HCT116 (cell line): Measurements from ENCODE around the gene PIEZO2. TPM values are rescaled to one million over a fixed set of nuclear protein-coding genes. Genes with fewer than 3 reads are reported as not detected.

Experiments
- ATAC-seq: fragments of 200-7000 bp; cut with Tn5 transposase; 2 replicates; pipeline ENCODE4 v1.9.1; 2020; ENCODE audit warnings: mild to moderate bottlenecking, moderate library complexity
- BruUV-seq: library from RNA; stranded (reverse); fragments of 400-500 nt; replicated peaks from 2 replicates; lab custom pipeline; 2021; lab: Mats Ljungman, UMichigan
- CTCF ChIA-PET: fragments of 300-600 bp; sonication (Branson Sonifier 250); formaldehyde crosslinking; loops from one replicate; lab custom pipeline; 2021; ENCODE audit warnings: antibody characterized with exemption; lab: Charles Lee
- POLR2A ChIA-PET: fragments of 300-600, 350-600 bp; sonication (Branson Sonifier 250); formaldehyde crosslinking; loops from one replicate; lab custom pipeline; 2021; ENCODE audit warnings: antibody characterized with exemption; lab: Charles Lee
- RAD21 ChIA-PET, 2 experiments: fragments of 300-600 bp; sonication (Branson Sonifier 250); formaldehyde crosslinking; loops; one replicate each; lab custom pipeline; 2023; ENCODE audit warnings: low total read pairs in 2 of 2; ENCODE audit not compliant: uncharacterized antibody in 2 of 2, unreplicated experiment in 2 of 2, low non-redundant PET in 1 of 2; lab: Charles Lee
- DNase-seq: peaks from one replicate; pipeline ENCODE4 v3.0.0-alpha.2; 2010; ENCODE audit warnings: low read depth, low spot score
- H2AFZ ChIP-seq: fragments of 200-600 bp; shearing (Covaris generic), sonication (generic); 2 replicates; pipeline ENCODE4 v1.6.1; 2017; ENCODE audit warnings: low read depth, mixed run types, mixed read lengths, antibody characterized with exemption, low read length; ENCODE audit not compliant: poor library complexity, severe bottlenecking
- H3K27ac ChIP-seq: 2 replicates; pipeline ENCODE4 v1.5.1; 2012; ENCODE audit warnings: low read depth, low read length
- H3K27me3 ChIP-seq: fragments of 200-600 bp; sonication (generic); 2 replicates; pipeline ENCODE4 v1.6.1; 2016; ENCODE audit warnings: mixed run types, low read length, mixed read lengths; ENCODE audit not compliant: insufficient read depth
- H3K36me3 ChIP-seq, 2 experiments: fragments of 200-500 bp in 1 of 2; fragments of 200-600 bp in 1 of 2; sonication (Bioruptor generic) in 1 of 2; sonication (generic) in 1 of 2; 2 replicates each; pipeline versions ENCODE4 v1.5.1 to v1.6.1; 2014 to 2016; ENCODE audit warnings: low read length in 2 of 2, inconsistent platforms in 1 of 2, mixed read lengths in 1 of 2, mixed run types in 1 of 2; ENCODE audit not compliant: insufficient read depth in 2 of 2, control insufficient read depth in 1 of 2
- H3K4me1 ChIP-seq, 2 experiments: fragments of 200-600 bp in 1 of 2; sonication (generic) in 1 of 2; 2 replicates each; pipeline versions ENCODE4 v1.5.1 to v1.6.1; 2012 to 2017; ENCODE audit warnings: low read length in 2 of 2, inconsistent platforms in 1 of 2, mild to moderate bottlenecking in 1 of 2, mixed read lengths in 1 of 2, mixed run types in 1 of 2, moderate library complexity in 1 of 2; ENCODE audit not compliant: insufficient read depth in 2 of 2, control insufficient read depth in 1 of 2
- H3K4me2 ChIP-seq: fragments of 200-600 bp; sonication (generic); 2 replicates; pipeline ENCODE4 v1.6.1; 2017; ENCODE audit warnings: mixed run types, low read length, mixed read lengths
- H3K4me3 ChIP-seq, 2 experiments: fragments of 200-600 bp in 1 of 2; sonication (generic) in 1 of 2; replicated peaks in 1 of 2; 2 replicates each; pipeline ENCODE4 v1.5.1; 2011 to 2016; ENCODE audit warnings: low read length in 2 of 2, control low read depth in 1 of 2, low read depth in 1 of 2, mild to moderate bottlenecking in 1 of 2, mixed read lengths in 1 of 2, mixed run types in 1 of 2
- H3K79me2 ChIP-seq: fragments of 200-600 bp; sonication (generic); 2 replicates; pipeline ENCODE4 v1.6.1; 2017; ENCODE audit warnings: mild to moderate bottlenecking, mixed run types, low read length, moderate library complexity, mixed read lengths; ENCODE audit not compliant: insufficient read depth
- H3K9ac ChIP-seq: fragments of 200-600 bp; sonication (generic); 2 replicates; pipeline ENCODE4 v1.6.1; 2016; ENCODE audit warnings: low read length, mixed read lengths
- H3K9me2 ChIP-seq: fragments of 200-600 bp; sonication (generic), shearing (Covaris generic); 2 replicates; pipeline ENCODE4 v1.6.1; 2017; ENCODE audit warnings: mixed run types, mild to moderate bottlenecking, moderate library complexity; ENCODE audit not compliant: insufficient read depth
- H3K9me3 ChIP-seq, 2 experiments: fragments of 200-500 bp in 1 of 2; fragments of 200-600 bp in 1 of 2; sonication (Bioruptor generic) in 1 of 2; sonication (generic) in 1 of 2; 2 replicates each; pipeline ENCODE4 v1.6.1; 2014 to 2017; ENCODE audit warnings: low read length in 2 of 2, mixed read lengths in 2 of 2, inconsistent platforms in 1 of 2, low read depth in 1 of 2, mild to moderate bottlenecking in 1 of 2, mixed run types in 1 of 2, moderate library complexity in 1 of 2; ENCODE audit not compliant: control insufficient read depth in 1 of 2, insufficient read depth in 1 of 2
- H4K20me1 ChIP-seq: fragments of 200-600 bp; sonication (generic), shearing (Covaris generic); 2 replicates; pipeline ENCODE4 v1.6.1; 2017; ENCODE audit warnings: mixed run types, mild to moderate bottlenecking, moderate library complexity; ENCODE audit not compliant: insufficient read depth
- ATF3 ChIP-seq: IDR thresholded peaks from 2 replicates; pipeline ENCODE4 v1.6.1; 2012
- EGR1 ChIP-seq: IDR thresholded peaks from 2 replicates; pipeline ENCODE4 v1.6.1; 2012; ENCODE audit warnings: low read depth
- FOSL1 ChIP-seq: IDR thresholded peaks from 2 replicates; pipeline ENCODE4 v1.6.1; 2012; ENCODE audit warnings: low read depth
- SP1 ChIP-seq: IDR thresholded peaks from 2 replicates; pipeline ENCODE4 v1.6.1; 2012; ENCODE audit warnings: low read depth
- ZNF274 ChIP-seq: fragments of 200-500 bp; sonication (Bioruptor generic); IDR thresholded peaks from 2 replicates; pipeline ENCODE4 v1.6.1; 2014; ENCODE audit warnings: mild to moderate bottlenecking, low read depth, low read length, inconsistent platforms
- intact Hi-C: fragments of 100-400 bp; cut with micrococcal nuclease; formaldehyde crosslinking; loops from 2 replicates; pipeline ENCODE4 v1.10.0; 2022
- total RNA-seq: library from RNA; stranded (reverse); gene quantifications from one replicate; pipeline ENCODE4 v1.2.1, GENCODE V29; 2021; ENCODE audit not compliant: unreplicated experiment
- TF ChIP-seq, protein P1 (sequence below): IDR thresholded peaks from 2 replicates; pipeline ENCODE4 v1.6.1; 2012; ENCODE audit warnings: low read depth

The PIEZO2 gene
- total RNA-seq, 1 experiment from 2014 or later: 0.34 TPM

DNA sequence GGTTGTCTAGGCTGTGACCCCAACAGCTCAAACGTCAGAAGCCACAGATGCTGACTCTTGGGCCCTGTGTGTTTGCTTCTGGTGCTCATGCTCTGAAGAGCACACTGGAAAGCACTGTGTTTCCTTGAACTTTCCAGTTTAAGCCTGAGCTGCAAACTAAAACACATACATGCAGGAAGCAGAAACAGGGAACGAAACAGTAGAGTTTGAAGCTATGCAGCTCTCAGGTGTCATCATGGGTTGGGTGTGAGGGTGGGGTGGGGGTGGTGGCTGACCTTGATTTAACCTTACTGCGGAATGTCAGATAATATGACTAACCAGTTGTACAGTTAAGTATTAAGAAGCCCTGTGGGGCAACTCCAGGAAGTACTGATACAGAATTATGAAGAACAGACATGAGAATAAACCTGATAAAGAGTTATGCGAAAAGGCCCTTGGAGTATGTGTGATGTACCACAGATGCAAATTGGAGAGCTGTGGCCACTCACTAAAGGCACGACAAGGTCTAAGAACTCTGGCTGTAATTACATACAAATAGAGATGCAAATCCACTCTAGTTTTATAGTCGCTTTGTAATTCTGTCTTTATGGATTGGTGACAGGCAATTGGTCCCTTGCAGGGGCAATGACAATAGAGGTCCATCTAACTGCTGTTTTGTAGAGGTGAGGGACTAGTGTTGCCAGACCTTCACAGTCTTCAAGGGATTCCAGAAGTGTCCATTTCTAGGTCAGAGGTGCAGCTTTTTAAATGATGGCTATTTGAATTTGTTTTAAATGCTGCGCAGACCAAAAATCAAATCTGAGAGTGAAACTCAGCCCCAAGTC, 350.4 kb downstream of the PIEZO2 start:
- Histone ChIP-seq H3K27ac (no peak overlapping the region), H3K9me3 (no peaks in the 10 kb centered on the region), H3K9me2 (no peaks in the 10 kb centered on the region), H4K20me1 (no peaks in the 10 kb centered on the region), H2AFZ (no peak overlapping the region), H3K27me3 (peaks cover 17% of the 10 kb centered on the region), H3K4me1 (peaks cover 2 to 9% of the 10 kb centered on the region in 2 experiments; a peak in 3 of 4 replicates), H3K4me3 (no peak overlapping the region), H3K36me3 (no peaks in the 10 kb centered on the region), H3K4me2 (no peak overlapping the region; the same call in 1 of the 2 replicates), H3K9ac (no peak overlapping the region), H3K79me2 (no peaks in the 10 kb centered on the region)
- intact Hi-C loops: no loop called here
- BruUV-seq: no TSS peak
- no peak for TF ChIP-seq FOSL1
- no peak for TF ChIP-seq EGR1
- TF ChIP-seq SP1: no peak
- TF ChIP-seq ZNF274: no peak
- TF ChIP-seq, protein P1, sequence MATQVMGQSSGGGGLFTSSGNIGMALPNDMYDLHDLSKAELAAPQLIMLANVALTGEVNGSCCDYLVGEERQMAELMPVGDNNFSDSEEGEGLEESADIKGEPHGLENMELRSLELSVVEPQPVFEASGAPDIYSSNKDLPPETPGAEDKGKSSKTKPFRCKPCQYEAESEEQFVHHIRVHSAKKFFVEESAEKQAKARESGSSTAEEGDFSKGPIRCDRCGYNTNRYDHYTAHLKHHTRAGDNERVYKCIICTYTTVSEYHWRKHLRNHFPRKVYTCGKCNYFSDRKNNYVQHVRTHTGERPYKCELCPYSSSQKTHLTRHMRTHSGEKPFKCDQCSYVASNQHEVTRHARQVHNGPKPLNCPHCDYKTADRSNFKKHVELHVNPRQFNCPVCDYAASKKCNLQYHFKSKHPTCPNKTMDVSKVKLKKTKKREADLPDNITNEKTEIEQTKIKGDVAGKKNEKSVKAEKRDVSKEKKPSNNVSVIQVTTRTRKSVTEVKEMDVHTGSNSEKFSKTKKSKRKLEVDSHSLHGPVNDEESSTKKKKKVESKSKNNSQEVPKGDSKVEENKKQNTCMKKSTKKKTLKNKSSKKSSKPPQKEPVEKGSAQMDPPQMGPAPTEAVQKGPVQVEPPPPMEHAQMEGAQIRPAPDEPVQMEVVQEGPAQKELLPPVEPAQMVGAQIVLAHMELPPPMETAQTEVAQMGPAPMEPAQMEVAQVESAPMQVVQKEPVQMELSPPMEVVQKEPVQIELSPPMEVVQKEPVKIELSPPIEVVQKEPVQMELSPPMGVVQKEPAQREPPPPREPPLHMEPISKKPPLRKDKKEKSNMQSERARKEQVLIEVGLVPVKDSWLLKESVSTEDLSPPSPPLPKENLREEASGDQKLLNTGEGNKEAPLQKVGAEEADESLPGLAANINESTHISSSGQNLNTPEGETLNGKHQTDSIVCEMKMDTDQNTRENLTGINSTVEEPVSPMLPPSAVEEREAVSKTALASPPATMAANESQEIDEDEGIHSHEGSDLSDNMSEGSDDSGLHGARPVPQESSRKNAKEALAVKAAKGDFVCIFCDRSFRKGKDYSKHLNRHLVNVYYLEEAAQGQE: no peak
- TF ChIP-seq ATF3: no peak
- DNase-seq: no peak
- ATAC-seq: no peak
- POLR2A ChIA-PET: interaction anchor here (0.6 kb wide), 1 partner anchor 719 kb away, joined by 4 read pairs; no protein-coding TSS in a partner anchor
- CTCF ChIA-PET: interaction anchor here (1.0 to 1.7 kb wide), 2 partner anchors 12 to 53 kb away, joined by 3 to 5 read pairs; no protein-coding TSS in a partner anchor
- RAD21 ChIA-PET: no interaction called here
